Tongue (tissue), 2 donors: Measurements from ENCODE around the gene CSNK1D. TPM values are rescaled to one million over a fixed set of nuclear protein-coding genes. Genes with fewer than 3 reads are reported as not detected.

ENCODE experiments used
- DNase-seq: peaks from one replicate; pipeline ENCODE4 v3.0.0-alpha.2; 2015
- total RNA-seq: library from RNA; depleted of rRNA; stranded (reverse); fragments of >200 nt; gene quantifications from one replicate; pipeline ENCODE4 v1.2.3, GENCODE V29; 2014

Gene CSNK1D
- total RNA-seq, 1 donor from 2014 or later: 72.8 TPM

GRCh38 chr17:82227629-82228277, 45.7 kb downstream of the CSNK1D start:
- no peak for DNase-seq

DNA sequence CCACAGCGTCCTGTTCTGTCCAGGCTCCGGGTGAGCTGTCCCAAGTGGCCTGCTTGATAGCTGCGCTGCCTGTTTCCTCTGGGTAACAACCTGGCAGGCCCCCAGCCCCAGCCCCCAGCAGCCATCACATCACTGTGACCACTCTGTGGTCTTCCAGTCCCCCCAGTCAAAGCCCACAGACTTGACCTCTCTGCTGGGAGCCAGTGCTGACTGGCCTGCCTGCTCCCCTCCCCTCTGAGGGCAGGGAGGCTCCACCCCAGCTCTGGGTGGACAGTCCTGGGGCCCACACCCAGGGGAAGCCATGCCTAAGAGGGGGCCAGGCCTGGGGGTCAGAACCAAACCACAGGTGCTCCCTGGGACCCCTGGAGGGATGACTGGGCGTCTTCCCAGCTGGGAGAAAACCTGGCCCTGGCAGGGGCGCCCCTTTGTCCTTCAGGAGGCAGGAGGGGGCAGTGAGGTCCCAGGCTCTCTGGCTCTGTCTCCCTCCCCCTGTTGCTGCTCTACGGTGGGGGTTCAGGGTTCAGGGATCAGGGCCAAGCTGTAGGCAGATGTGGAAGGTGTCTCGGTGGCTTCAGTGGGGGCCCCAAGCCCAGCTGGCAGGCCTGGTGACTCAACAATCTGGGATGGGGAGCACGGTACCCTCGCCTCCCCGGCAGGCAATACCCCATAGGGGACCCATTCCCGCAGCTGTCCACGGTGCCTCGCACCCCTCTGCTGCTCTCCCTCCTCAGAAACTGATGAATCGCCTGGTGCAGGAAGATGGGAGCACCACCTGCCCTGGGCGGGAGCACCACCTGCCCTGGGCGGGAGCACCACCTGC, 46.5 kb downstream of the CSNK1D start:
- no peak for DNase-seq

DNA sequence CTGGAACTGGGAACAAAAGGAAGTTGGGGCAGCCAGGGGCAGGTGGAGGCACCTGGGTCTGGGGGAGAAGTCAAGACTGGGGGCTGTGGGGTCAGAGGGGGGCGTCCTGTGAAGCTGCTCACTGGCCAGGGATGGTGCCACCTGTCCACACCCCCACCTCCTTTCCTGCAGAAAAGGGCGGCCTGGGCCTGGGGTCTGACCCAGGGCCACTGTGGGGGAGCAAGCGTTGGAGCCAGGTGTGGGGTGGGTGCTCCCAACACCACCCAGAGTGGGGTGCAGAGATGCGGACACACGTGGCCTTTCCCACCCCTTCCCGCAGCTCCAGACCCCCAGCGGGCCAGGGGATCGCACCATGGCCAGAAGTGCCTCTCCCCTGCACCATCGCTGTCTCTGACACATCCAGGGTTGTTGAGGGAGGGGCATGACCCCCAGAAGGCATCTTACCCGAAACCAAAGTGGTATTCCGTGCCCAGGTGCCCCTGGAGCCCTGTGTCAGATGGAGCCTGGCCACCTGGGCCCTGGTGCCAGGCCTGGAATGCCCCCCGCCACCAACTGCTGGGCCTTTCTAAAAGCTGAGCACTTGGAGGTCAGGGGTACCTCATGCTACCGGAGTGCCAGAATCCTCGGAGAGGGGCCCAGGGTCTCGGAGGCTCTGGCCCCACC, 47.2 kb downstream of the CSNK1D start:
- DNase-seq: no peak

GRCh38 chr17:82225368-82226029, 48.0 kb downstream of the CSNK1D start:
- DNase-seq: no peak

GRCh38 chr17:82224666-82225065, 48.8 kb downstream of the CSNK1D start:
- DNase-seq: no peak

GRCh38 chr17:82223517-82223916, 50.0 kb downstream of the CSNK1D start:
- DNase-seq: no peak

- no peak for DNase-seq
These were observed 50.7 kb downstream of the CSNK1D start for GRCh38 chr17:82222816-82223215.

DNA sequence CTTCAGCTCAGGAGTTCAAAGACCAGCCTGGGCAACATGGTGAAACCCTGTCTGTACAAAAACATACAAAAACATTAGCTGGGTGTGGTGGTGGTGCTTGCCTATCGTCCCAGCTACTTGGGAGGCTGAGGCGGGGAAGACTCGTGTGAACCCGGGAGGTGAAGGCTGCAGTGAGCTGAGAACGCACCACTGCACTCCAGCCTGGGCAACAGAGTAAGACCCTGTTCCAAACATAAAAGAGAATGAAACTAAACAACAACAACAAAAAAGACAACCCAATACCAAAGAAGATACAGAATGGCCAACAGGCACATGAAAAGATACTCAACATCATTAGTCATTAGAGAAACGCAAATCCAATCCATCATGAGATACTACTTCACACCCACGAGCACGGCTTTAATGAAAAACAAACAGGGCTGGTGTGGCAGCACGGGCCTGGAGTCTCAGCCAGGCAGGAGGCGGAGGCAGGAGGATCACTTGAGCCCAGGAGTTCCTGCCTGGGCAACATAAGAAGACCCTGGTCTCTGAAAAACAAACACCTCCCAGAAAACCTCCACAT, 52.1 kb downstream of the CSNK1D start:
- DNase-seq: no peak

- no peak for DNase-seq
These were observed 53.5 kb downstream of the CSNK1D start for GRCh38 chr17:82219753-82220709.

DNA sequence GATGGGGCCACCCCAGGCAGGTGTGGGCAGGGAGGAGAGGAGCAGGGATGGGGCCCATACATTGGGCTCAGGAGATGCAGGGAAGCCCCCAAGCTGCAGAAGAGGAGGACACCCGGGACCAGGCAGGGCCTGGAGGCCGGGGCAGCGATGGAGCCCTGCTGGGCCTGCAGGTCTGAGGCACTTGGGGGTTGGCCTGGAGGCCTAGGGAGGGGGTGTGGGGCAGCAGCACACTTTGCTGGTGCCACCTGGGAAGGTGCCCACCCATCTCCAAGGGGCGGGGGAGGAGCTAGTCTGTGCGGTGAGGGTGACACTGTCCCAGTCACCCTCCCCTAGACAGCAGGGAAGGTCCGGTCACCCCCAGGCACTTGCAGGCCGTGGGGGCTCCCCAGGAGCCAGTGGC, 54.4 kb downstream of the CSNK1D start:
- no peak for DNase-seq

DNA sequence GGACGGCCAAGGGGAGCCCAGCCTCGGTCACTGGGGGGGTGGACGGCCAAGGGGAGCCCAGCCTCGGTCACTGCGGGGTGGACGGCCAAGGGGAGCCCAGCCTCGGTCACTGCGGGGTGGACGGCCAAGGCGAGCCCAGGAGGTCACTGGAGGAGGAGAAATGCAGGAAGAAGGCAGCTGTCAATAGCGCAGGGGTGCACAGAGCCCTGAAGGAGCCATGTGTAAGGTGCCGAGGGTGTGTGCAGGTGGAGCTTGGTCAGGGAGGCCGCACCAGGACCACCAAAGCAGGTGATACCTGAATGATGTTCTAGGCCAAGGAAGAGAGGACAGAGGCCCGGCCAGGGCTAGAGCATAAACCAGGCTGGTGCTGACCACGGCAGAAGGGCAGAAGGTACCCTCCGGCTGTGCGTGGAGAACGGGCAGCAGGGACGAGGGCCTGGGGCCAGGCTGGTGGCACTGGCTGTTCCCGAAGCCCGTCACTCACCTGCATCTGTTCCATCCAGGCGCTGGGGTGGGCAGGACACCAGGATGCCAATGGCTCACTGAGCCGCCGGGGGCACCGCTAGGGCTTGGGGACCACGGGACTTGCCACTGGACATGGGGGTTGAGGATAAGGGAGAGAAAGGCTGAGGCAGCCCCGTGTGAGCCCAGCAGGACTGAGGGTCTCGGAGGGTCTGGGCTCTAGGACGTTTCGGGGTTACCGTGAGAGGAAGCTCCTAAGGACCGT, 55.0 kb downstream of the CSNK1D start:
- DNase-seq: no peak

GRCh38 chr17:82217530-82218204, 55.8 kb downstream of the CSNK1D start:
- DNase-seq: no peak

- no peak for DNase-seq
These were observed 56.4 kb downstream of the CSNK1D start for GRCh38 chr17:82217120-82217529.

GRCh38 chr17:82216301-82217119, 57.0 kb downstream of the CSNK1D start:
- DNase-seq: no peak

DNA sequence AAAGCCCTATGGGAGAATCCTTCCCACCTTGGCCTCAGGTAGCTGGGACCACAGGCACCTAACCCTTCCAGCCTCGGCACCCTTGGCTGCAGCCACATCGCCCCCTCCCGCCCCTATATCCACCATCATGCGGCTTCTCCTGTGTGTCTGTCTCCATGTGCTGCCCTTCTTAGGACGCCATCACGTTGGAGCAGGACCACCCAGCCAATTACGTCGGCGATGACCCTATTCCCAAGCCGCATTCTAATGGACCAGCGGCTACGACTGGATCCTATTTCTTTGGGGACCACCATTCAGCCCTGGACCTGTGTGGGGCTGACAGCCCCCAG, 57.6 kb downstream of the CSNK1D start:
- no peak for DNase-seq

- no peak for DNase-seq
These were observed 58.2 kb downstream of the CSNK1D start for GRCh38 chr17:82215095-82215971.

- DNase-seq: no peak
These were observed 59.4 kb downstream of the CSNK1D start for GRCh38 chr17:82214012-82214628.
